H9 (cell line): ENCODE data around the gene FOXP4. TPM values are rescaled to one million over a fixed set of nuclear protein-coding genes. Genes with fewer than 3 reads are reported as not detected.
A peak's percentile ranks its signal among the peaks of the same experiment; 100 is the strongest.

Experiments
- DNase-seq: peaks from one replicate; pipeline ENCODE4 v3.0.0-alpha.2; 2017
- H2AFZ ChIP-seq: one replicate; pipeline ENCODE4 v1.6.1; 2013; ENCODE audit warnings: mild to moderate bottlenecking, low read length, control low read depth, moderate library complexity
- H2AK5ac ChIP-seq: 2 replicates; pipeline ENCODE4 v1.6.1; 2013; ENCODE audit warnings: low read length, control low read depth, mixed read lengths; ENCODE audit not compliant: insufficient read length
- H2BK120ac ChIP-seq: one replicate; pipeline ENCODE4 v1.6.1; 2013; ENCODE audit warnings: low read depth, mild to moderate bottlenecking, low read length, control low read depth, inconsistent platforms; ENCODE audit not compliant: poor library complexity, severe bottlenecking
- H2BK12ac ChIP-seq: 2 replicates; pipeline ENCODE4 v1.6.1; 2013; ENCODE audit warnings: low read length, control low read depth, mixed read lengths, low read depth; ENCODE audit not compliant: insufficient read length
- H2BK15ac ChIP-seq: 2 replicates; pipeline ENCODE4 v1.6.1; 2013; ENCODE audit warnings: low read depth, low read length, control low read depth
- H2BK20ac ChIP-seq: one replicate; pipeline ENCODE4 v1.6.1; 2013; ENCODE audit warnings: low read depth, mild to moderate bottlenecking, low read length, control low read depth, inconsistent platforms; ENCODE audit not compliant: poor library complexity, severe bottlenecking
- H2BK5ac ChIP-seq: 2 replicates; pipeline ENCODE4 v1.6.1; 2013; ENCODE audit warnings: low read length, control low read depth, mixed read lengths; ENCODE audit not compliant: insufficient read length
- H3K14ac ChIP-seq: 2 replicates; pipeline ENCODE4 v1.6.1; 2013; ENCODE audit warnings: low read length, control low read depth; ENCODE audit not compliant: insufficient read depth
- H3K18ac ChIP-seq: 2 replicates; pipeline ENCODE4 v1.6.1; 2013; ENCODE audit warnings: low read depth, mild to moderate bottlenecking, mixed read lengths, low read length, control low read depth; ENCODE audit not compliant: insufficient read length
- H3K23ac ChIP-seq: 2 replicates; pipeline ENCODE4 v1.6.1; 2013; ENCODE audit warnings: low read length, control low read depth, mixed read lengths, low read depth; ENCODE audit not compliant: insufficient read length
- H3K23me2 ChIP-seq: 2 replicates; pipeline ENCODE4 v1.6.1; 2013; ENCODE audit warnings: low read depth, mild to moderate bottlenecking, mixed read lengths, low read length, control low read depth; ENCODE audit not compliant: insufficient read length, poor library complexity, severe bottlenecking
- H3K27ac ChIP-seq: 2 replicates; pipeline ENCODE4 v1.5.1; 2013; ENCODE audit warnings: low read length, control low read depth, mixed read lengths, low read depth; ENCODE audit not compliant: insufficient read length
- H3K27me3 ChIP-seq: 2 replicates; pipeline ENCODE4 v1.6.1; 2013; ENCODE audit warnings: low read length, control low read depth, inconsistent platforms; ENCODE audit not compliant: insufficient read depth
- H3K4ac ChIP-seq: 2 replicates; pipeline ENCODE4 v1.6.1; 2013; ENCODE audit warnings: low read depth, mild to moderate bottlenecking, control low read depth, inconsistent platforms, low read length, moderate library complexity
- H3K4me1 ChIP-seq: 2 replicates; pipeline ENCODE4 v1.6.1; 2013; ENCODE audit warnings: low read length, control low read depth, inconsistent platforms; ENCODE audit not compliant: insufficient read depth
- H3K4me2 ChIP-seq: 2 replicates; pipeline ENCODE4 v1.6.1; 2013; ENCODE audit warnings: low read length, control low read depth, mixed read lengths; ENCODE audit not compliant: insufficient read length, insufficient read depth
- H3K56ac ChIP-seq: 2 replicates; pipeline ENCODE4 v1.6.1; 2013; ENCODE audit warnings: low read depth, mild to moderate bottlenecking, mixed read lengths, low read length, control low read depth; ENCODE audit not compliant: insufficient read length
- H3K79me1 ChIP-seq: 2 replicates; pipeline ENCODE4 v1.6.1; 2013; ENCODE audit warnings: low read depth, mild to moderate bottlenecking, moderate library complexity, low read length, control low read depth, inconsistent platforms; ENCODE audit not compliant: insufficient read depth, poor library complexity, severe bottlenecking
- H3K79me2 ChIP-seq: 2 replicates; pipeline ENCODE4 v1.6.1; 2013; ENCODE audit warnings: low read length, control low read depth, inconsistent platforms; ENCODE audit not compliant: insufficient read depth
- H3K9ac ChIP-seq: 2 replicates; pipeline ENCODE4 v1.6.1; 2013; ENCODE audit warnings: low read length, control low read depth, mixed read lengths; ENCODE audit not compliant: insufficient read length; ENCODE audit errors: extremely low read depth
- H3K9me3 ChIP-seq: one replicate; pipeline ENCODE4 v1.6.1; 2013; ENCODE audit warnings: low read depth, low read length, inconsistent platforms; ENCODE audit not compliant: control insufficient read depth
- H3T11ph ChIP-seq: one replicate; pipeline ENCODE4 v1.6.1; 2013; ENCODE audit warnings: mild to moderate bottlenecking, low read length, control low read depth, inconsistent platforms
- H4K20me1 ChIP-seq: one replicate; pipeline ENCODE4 v1.6.1; 2013; ENCODE audit not compliant: control insufficient read depth, insufficient read length, insufficient read depth
- H4K5ac ChIP-seq: 2 replicates; pipeline ENCODE4 v1.6.1; 2013; ENCODE audit warnings: low read depth, mild to moderate bottlenecking, mixed read lengths, low read length, control low read depth; ENCODE audit not compliant: insufficient read length
- H4K8ac ChIP-seq: replicated peaks from 2 replicates; pipeline ENCODE4 v1.6.1; 2013; ENCODE audit warnings: low read length, control low read depth, mixed read lengths, low read depth; ENCODE audit not compliant: insufficient read length
- H4K91ac ChIP-seq: 2 replicates; pipeline ENCODE4 v1.6.1; 2013; ENCODE audit warnings: low read depth, mild to moderate bottlenecking, moderate library complexity, mixed read lengths, low read length, control low read depth; ENCODE audit not compliant: insufficient read length
- H3K27ac Mint-ChIP-seq, 3 experiments: 2 replicates in 2 of 3; 3 replicates in 1 of 3; pipeline ENCODE4 v1.8.0; 2020 to 2021; ENCODE audit warnings: mixed read lengths in 3 of 3, mild to moderate bottlenecking in 1 of 3, moderate library complexity in 1 of 3
- H3K27me3 Mint-ChIP-seq: 2 replicates; pipeline ENCODE4 v1.8.0; 2021; ENCODE audit warnings: low read depth, mild to moderate bottlenecking, moderate library complexity, mixed read lengths
- H3K36me3 Mint-ChIP-seq, 3 experiments: 2 replicates in 2 of 3; 3 replicates in 1 of 3; pipeline ENCODE4 v1.8.0; 2020 to 2021; ENCODE audit warnings: low read depth in 3 of 3, mixed read lengths in 3 of 3; ENCODE audit not compliant: insufficient read depth in 1 of 3
- H3K4me1 Mint-ChIP-seq, 2 experiments: 2 replicates each; pipeline ENCODE4 v1.8.0; 2020; ENCODE audit warnings: mixed read lengths in 2 of 2
- H3K4me3 Mint-ChIP-seq, 2 experiments: 2 replicates in 1 of 2; 3 replicates in 1 of 2; pipeline ENCODE4 v1.8.0; 2020 to 2021; ENCODE audit warnings: mild to moderate bottlenecking in 2 of 2, mixed read lengths in 2 of 2, moderate library complexity in 1 of 2
- H3K9me3 Mint-ChIP-seq, 2 experiments: 2 replicates in 1 of 2; 3 replicates in 1 of 2; pipeline ENCODE4 v1.8.0; 2020; ENCODE audit warnings: mild to moderate bottlenecking in 2 of 2, mixed read lengths in 2 of 2, moderate library complexity in 1 of 2
- WGBS: extraction: QIAGEN DNeasy Blood & Tissue Kit; methylation state at CpG from one replicate; pipeline ENCODE4 v1.1.7; 2013; ENCODE audit warnings: missing lambda C conversion rate, low lambda C conversion rate, mixed read lengths; ENCODE audit not compliant: insufficient read length; ENCODE audit errors: extremely low coverage; 5-methylcytosine and 5-hydroxymethylcytosine counted together
- total RNA-seq: library from RNA; stranded (reverse); gene quantifications from 2 replicates; pipeline ENCODE4 v1.2.1, GENCODE V29; 2021
- TF ChIP-seq, protein P1 (sequence below): fragments of 200-600 bp; sonication (generic); conservative IDR thresholded peaks from 3 replicates; pipeline ENCODE4 v1.8.0; 2021; ENCODE audit warnings: antibody characterized with exemption, mild to moderate bottlenecking

FOXP4 gene
- total RNA-seq, 1 experiment from 2014 or later: 18.2 TPM

DNA sequence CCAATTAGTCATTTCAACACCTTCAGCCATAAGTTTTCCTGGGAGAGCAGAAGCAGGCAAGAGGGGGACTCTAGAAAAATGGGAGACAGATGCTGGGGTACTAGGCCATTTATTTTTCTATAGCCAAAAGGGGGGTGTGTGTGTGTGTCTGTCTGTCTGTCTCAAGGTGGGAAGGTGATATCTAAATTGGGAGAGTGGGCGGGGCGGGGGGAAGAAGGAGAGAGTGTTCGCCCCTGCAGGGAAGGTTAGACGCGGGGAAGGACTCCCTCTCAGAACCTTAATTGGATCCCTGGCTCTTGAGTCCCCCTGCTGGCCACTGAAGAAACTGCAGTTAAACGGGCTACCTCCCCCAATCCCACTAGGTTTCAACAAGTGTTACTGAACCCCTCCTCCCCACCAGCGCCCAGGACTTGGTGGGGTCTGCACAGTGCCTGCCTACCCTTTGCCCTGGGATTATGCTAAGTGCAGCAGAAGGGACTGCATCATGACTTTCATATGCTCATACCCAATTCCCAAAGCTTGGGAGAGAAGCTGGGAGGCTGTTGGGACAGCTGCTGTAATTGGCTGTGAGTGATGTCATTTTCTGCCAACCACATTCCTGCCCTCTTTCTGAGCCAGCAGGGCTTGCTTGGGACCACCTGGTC is 45.8 kb downstream of the FOXP4 start:
- H3K14ac ChIP-seq: no peak overlapping the region
- H2BK20ac ChIP-seq: no peak overlapping the region
- H3K56ac ChIP-seq: no peak overlapping the region
- H2BK120ac ChIP-seq: no peak overlapping the region
- Mint-ChIP-seq H3K36me3 (peaks cover 5 to 32% (median 21%) of the 10 kb centered on the region in 3 experiments; a peak in 6 of 7 replicates), H3K4me1 (peaks cover 18 to 29% of the 10 kb centered on the region in 2 experiments), H3K9me3 (no peaks in the 10 kb centered on the region; a peak in 1 of 5 replicates), H3K27ac (no peak overlapping the region), H3K27me3 (peaks cover 27% of the 10 kb centered on the region), H3K4me3 (peak overlapping the region in 1 of 2 experiments; percentile 10; a peak in 1 of 5 replicates)
- peak; percentile 81 for DNase-seq
- no CpG with 5 or more reads among the region's 7 CpGs for WGBS
- no peak overlapping the region for H2AK5ac ChIP-seq
- no peak overlapping the region for H4K8ac ChIP-seq
- H2BK15ac ChIP-seq: no peak overlapping the region
- no peak overlapping the region for H4K5ac ChIP-seq
- no peak overlapping the region for H2BK12ac ChIP-seq
- H3K4me1 ChIP-seq: no peaks in the 10 kb centered on the region
- H3K18ac ChIP-seq: no peak overlapping the region
- no peak overlapping the region for H3K23ac ChIP-seq
- H2AFZ ChIP-seq: no peak overlapping the region
- no peaks in the 10 kb centered on the region for H4K20me1 ChIP-seq
- no peaks in the 10 kb centered on the region for H3K79me2 ChIP-seq
- TF ChIP-seq, protein P1, sequence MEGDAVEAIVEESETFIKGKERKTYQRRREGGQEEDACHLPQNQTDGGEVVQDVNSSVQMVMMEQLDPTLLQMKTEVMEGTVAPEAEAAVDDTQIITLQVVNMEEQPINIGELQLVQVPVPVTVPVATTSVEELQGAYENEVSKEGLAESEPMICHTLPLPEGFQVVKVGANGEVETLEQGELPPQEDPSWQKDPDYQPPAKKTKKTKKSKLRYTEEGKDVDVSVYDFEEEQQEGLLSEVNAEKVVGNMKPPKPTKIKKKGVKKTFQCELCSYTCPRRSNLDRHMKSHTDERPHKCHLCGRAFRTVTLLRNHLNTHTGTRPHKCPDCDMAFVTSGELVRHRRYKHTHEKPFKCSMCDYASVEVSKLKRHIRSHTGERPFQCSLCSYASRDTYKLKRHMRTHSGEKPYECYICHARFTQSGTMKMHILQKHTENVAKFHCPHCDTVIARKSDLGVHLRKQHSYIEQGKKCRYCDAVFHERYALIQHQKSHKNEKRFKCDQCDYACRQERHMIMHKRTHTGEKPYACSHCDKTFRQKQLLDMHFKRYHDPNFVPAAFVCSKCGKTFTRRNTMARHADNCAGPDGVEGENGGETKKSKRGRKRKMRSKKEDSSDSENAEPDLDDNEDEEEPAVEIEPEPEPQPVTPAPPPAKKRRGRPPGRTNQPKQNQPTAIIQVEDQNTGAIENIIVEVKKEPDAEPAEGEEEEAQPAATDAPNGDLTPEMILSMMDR: peak; percentile 90
- H3K9ac ChIP-seq: no peak overlapping the region
- H2BK5ac ChIP-seq: no peak overlapping the region
- no peaks in the 10 kb centered on the region for H3K23me2 ChIP-seq
- H3K27ac ChIP-seq: no peak overlapping the region
- H3K4ac ChIP-seq: no peak overlapping the region
- H3K27me3 ChIP-seq: no peaks in the 10 kb centered on the region
- no peaks in the 10 kb centered on the region for H3K79me1 ChIP-seq
- no peak overlapping the region for H4K91ac ChIP-seq
- no peak overlapping the region for H3T11ph ChIP-seq
- no peak overlapping the region for H3K4me2 ChIP-seq
- no peaks in the 10 kb centered on the region for H3K9me3 ChIP-seq
